HL-60/S4 treated with retinoic acid at 250 ng/mL for 4 days and 3 days (cell line): Measurements from ENCODE around the gene LYPD8.

Source experiments
- in situ Hi-C: fragments of 300-500 bp; cut with MboI; formaldehyde crosslinking; loops from 2 replicates; pipeline ENCODE4 v1.7.0; 2022; ENCODE audit warnings: low sequenced_read_pairs

LYPD8 gene

GRCh38 chr1:248703674-248704073, 51.9 kb downstream of the LYPD8 start:
- in situ Hi-C loops: no loop called here

DNA sequence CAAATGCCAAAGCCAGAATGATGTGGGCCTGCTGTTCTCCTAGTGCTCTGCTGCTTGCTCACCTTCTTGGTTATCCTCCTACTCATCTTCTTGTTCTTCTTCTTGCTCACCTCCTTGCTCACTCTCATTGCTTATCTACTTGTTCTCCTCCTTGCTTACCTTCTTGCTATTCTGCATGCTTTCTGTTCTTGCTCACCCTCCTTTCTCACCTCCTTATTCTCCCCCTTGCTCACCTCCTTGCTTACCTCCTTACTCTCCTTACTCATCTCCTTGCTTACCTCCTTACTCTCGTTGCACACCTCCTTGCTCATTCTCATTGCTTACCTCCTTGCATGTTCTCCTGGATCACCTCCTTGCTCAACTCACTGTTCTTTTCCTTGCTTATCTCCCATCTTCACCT, 52.8 kb downstream of the LYPD8 start, which contains the start of gene OR14I1:
Gene OR14I1 (minus strand): TSS at position 53 of the 400 bp plus-strand sequence.
- in situ Hi-C loops: no loop called here

GRCh38 chr1:248699099-248699498, 56.5 kb downstream of the LYPD8 start:
- in situ Hi-C loops: no loop called here

DNA sequence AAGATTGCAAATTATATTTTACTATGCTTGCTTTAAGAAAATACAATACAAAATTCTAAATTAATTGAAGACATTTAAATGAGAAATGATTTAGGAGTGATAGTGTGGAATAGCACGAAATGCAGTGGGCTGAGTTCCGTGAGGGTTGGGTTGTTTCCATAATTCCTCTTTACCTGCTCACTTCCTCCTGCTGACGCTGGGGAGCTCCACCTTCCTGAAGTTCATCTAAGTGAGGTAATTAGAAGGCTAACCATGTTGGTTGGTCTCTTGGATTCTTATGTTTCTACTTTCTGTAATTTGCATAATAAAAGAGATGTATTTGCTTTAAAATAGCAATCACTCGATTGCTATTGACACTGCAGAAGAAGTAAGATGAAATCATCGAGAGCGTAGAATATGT, 57.7 kb downstream of the LYPD8 start:
- in situ Hi-C loops: no loop called here

DNA sequence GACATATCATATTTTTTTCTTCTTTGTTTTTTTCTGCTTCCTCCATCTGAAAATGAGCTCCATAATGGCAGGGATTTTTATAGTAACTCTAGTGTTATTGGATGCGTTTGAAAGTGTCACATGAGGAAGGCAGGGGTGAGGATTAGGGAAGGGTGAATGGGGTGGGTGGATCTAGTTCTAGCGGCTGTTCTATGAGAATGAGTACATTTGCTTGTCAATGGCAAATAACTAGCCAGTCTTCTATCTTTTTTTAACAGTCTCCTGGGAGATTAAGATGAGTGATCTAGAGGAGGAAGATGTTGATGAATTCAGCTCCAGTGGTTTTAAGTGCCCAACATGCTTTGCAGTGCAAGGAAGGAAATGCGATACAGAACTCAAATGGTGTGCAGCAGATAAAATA, 58.8 kb downstream of the LYPD8 start:
- in situ Hi-C loops: no loop called here

DNA sequence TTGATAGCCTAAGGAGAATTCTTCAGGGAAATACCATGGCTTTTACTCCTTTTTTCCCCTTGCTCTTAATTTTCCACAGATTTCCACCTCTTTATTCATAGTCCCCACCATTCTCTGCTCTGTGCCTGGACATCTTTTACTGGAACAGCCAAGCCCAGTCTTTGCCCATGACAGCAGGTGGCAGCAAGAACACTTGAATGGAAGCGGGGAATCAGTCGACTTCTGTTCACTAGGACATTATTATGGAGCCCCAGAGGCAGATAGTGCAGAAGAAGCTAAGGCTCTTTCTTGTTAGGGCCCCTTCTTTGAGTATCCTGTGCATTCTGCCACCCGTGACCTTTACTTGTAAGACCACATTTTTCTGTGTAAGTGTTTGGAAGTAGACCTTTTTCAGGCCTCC, 59.3 kb downstream of the LYPD8 start:
- in situ Hi-C loops: no loop called here

DNA sequence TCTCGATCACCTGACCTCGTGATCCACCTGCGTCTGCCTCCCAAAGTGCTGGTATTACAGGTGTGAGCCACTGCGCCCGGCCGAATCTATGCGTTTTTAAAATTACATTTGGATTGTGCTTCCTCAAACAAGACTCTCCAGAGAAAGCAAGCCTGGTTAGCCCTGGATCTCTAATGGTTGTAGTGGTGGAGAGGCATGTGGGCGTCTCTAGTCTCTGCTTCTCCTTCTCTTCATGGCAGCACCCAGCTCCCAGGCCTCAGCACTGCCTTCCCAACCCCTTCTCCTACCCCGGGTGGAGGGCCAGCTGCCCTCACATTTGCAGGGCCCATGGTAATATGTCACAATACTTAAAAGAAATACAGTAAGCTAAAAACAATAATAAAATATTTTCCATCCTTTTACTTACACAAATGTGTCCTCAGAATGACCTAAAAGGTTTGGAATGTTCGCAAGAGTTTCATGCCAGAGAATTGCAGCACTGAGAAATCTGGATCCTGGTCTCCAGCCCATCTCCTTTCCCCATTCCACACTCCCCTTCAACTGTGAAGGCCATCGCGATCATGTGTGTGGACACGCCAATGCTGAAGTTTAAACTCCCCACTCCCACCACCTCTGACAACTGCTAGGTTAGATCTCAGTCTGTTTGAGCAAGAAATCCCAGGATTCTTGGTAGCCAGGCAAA, 60.0 kb downstream of the LYPD8 start:
- in situ Hi-C loops: no loop called here

GRCh38 chr1:248691567-248692155, 63.9 kb downstream of the LYPD8 start:
- in situ Hi-C loops: no loop called here
